Amniotic epithelial cell (primary cell): Measurements from ENCODE around the gene LRRC46.

Source experiments
- DNase-seq: peaks from one replicate; pipeline ENCODE4 v3.0.0-alpha.2; 2010; ENCODE audit warnings: low read depth

The LRRC46 gene

GRCh38 chr17:47808830-47809480 lies 22.5 kb upstream of the LRRC46 start:
- no peak for DNase-seq

GRCh38 chr17:47810200-47810821 lies 21.2 kb upstream of the LRRC46 start:
- peak; percentile 86 for DNase-seq

DNA sequence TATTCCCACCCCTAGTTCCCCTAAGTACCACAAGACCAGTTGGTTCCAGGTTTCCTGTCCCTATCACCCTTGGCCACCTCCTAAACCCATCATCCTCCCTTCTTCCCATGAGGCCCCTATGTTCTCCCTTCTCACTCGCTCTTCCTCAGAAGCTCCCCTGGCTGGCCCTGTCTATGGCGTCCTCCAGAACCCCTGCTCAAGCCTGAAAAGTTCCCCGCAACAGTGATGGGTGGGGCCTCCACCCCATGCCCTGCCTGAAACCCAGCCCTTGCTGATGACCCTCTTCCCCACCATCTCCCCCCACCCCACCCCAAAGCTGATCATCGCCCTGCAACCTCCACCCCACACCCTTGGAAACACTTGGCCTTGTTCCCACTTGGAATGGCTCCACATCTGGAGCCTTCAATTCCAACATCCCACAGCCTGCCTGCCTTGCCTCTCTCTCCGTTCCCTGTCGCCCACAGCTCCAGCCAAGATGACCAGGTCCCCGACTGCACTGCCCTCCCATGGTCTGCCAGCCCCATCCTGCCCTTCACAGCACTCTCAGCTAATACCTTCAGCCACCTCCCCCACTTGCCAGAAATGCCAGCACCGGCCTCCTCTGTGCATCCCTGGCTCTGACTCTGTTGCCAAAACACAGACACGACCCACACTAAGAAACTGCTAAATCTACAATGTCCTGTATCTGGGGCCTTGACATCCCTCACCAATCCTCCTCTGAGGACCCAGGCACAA lies 20.4 kb upstream of the LRRC46 start:
- DNase-seq, result no peak

- DNase-seq, result no peak
These were observed 19.8 kb upstream of the LRRC46 start for GRCh38 chr17:47811709-47812108.

DNA sequence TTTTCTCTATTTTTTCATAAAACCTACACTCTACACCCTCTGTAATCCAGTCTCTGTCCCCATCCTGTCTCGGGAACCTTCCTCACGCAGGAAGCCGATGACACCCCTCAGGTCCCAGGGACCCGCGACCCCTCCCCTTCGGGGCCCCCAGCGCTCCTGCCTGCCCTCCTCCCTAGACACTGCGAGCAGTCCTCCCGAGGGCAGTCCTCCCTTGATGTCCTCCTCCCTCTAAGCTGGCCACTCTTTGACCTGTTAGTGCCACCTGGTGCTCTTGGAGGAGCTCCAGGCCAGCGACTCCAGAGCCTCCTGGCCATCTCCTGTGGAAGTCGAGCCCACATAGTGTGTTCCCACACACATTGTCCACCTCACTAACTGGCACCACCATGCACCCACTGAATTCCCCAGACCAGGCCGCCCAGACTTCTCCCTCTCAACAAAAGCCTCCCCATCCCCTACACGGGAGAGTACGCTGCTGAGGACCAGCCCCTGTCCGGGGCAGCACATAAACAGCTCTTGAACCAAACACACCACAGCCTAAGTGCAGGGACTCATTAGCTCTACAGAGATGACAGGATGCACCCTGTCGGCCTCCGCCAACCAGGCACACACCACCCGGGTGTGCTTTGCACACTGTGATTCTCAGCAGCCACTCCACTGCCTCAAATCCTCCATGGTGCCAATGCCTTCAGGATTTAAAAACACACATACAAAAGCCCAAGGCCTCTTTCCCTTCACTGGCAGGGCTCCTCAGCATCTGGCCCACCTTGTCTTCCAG lies 19.1 kb upstream of the LRRC46 start:
- no peak for DNase-seq

DNA sequence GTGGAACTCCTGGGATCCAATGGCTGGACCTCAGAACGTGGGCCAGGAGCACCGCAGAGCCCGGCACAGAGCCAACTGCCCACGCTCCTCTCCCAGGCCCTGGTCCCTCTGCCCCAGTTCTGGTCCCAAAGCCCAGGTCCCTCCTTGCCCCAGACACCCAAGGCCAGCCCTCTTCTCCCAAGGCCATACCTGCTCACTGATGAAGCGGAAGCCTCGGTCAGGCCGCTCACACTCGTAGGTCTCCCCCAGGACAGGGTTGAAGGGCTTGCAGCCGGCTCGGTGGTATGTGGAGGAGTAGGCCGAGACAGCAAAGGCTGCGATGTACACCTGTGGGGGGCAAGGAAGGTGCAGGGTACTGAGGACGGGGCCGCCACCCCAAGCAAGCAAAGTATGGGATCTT lies 18.4 kb upstream of the LRRC46 start:
- DNase-seq, result no peak

DNA sequence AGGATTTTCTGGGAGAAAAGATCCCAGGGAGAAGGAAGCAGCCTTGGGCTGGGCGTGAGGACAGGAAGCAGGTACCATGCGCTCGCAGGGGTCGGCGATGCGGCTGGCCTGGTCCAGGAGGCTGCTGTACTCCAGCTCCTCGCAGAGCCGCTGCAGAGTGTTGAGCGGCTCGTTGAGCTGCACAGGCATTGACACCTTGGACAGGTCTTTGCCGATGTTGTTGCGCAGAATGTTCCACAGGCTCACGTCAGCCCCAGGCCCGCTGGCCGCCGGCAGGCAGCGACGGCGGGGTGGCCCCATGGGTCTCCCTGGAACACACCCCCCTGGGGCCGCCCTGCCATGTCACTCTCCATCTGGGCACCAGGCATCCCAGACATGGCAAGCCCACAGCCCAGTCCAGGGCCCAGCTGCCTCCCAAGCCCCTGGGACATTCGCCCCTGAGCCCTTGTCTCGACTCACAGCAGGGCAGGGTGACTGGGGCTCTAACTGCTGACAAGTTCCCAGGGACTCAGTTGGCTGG lies 17.9 kb upstream of the LRRC46 start:
- DNase-seq, result no peak

- DNase-seq, result no peak
These were observed 16.2 kb upstream of the LRRC46 start for GRCh38 chr17:47815106-47815918.

DNA sequence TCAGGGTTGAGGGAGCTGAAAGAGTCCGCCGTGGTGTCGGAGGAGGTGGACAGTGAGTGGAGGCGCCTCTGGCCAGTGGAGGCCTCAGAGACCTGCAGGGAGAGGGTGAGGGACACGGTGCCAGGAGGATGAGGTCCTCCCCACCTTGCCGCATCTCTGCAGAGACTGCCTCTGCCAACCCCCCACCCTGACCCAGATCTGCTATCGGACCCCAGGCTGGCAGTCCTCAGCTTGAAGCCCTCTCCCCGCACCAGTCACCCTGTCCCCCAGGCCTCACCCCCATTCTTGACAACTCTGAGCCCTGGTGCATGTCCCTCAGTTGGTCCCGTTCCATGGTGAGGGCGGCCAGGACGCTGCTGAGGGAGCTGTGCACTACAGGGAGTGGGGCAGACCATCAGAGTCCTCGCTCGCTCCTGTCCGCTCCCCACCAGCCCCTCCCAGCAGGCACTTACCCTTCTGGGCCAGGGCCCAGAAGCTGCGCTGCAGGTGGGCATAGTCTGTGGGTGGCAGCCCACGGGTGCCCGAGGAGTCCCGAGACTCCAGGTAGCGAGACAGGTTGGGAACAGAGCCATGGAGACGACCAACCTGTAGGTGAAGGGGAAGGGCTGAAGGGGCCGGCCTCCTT lies 15.2 kb upstream of the LRRC46 start:
- DNase-seq, result no peak

- DNase-seq, result no peak
These were observed 14.5 kb upstream of the LRRC46 start for GRCh38 chr17:47816947-47817346.

DNA sequence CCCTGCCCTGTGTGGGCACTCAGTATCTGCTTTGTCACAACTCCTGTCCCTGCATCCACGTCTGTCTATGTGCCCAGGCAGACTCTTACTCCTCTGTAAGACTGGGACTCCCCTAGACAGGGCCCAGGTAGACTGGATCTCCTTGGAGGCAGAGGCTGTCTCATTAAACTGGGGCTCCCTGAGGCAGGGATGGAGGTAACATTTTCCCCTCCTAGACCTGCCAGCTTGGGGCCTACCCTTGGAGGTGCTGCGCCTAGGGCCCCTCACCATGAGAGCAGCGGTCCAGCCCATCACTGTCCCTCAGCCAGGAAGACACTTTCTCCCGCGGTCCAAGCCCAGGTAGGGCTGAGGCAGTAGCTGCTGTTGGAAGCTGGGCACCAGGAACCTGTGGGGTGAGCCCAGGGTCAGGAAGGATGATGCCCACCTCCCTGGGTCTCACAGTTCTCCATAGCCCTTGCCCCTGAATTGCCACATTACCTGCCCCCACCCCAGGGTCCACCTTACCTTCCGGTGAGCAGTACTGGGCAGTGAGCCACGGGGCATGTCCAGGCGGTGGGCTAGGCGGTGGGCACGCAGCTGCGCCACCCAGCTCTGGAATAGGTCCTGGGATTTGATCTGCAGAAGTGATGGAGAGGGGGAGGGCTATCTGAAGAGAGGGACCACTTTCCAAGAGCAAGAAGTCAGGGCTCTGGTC lies 13.3 kb upstream of the LRRC46 start:
- no peak for DNase-seq

DNA sequence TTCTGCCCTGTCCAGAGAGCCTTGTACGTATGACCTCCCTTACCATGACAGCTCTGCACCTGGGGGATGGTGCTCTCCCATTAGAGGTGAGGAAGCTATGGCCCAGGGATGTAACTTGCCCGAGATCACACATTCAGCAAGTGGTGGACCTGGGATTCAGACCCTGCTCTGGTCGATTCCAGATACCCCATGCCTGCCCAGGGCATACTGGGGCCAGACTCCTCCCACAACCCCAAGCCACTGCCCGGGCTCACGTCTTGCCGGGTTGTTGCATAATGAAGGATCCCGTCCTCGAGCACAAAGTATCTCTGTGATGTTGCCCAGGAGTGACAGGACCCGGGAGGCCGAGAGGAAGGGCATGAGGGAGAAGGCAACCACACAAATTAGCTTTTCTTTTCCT lies 12.0 kb upstream of the LRRC46 start:
- DNase-seq, result no peak

DNA sequence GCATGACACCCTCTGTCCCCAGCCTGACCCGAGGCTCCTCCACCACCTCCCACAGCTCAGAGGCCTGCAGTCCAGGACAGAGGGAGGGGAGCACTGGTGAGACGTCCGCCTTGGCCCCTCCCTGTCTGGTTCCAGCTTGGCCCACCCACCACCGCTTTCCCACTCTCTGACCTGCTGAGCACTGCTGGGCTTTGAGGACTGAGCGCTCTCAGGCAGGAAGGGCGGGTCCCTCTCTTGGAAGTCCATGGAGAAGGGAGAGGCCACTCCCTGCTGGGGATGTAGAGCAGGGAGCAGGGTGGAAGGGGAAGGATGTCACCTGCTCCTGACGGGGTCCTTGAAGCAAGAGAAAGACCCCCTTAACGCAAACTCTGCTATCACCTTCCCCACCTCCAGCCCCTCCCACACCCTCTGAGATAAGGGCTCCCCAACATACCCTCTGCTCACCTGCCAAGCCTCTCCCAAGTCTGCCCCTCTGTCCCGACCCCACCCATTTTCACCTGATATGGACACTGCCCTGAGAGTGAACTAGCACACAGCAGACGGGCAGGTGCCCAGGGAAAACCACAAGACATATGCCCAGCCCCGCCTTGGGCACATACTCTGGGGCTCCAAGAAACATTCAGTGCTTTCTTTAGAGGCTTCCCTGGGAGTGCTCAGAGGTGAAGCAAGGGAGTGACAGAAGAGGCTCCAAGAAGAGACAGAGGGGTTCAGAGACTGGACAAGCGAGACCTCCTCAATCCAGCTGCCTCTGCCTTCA lies 11.3 kb upstream of the LRRC46 start:
- DNase-seq, result no peak

GRCh38 chr17:47821031-47821423 lies 10.4 kb upstream of the LRRC46 start:
- no peak for DNase-seq

GRCh38 chr17:47821424-47822391 lies 9.8 kb upstream of the LRRC46 start, which contains the start of gene OSBPL7:
Gene OSBPL7 (minus strand): TSS chr17:47821794. CDS start chr17:47820278, 1,516 bp downstream.
- DNase-seq, result peak; percentile 71

DNA sequence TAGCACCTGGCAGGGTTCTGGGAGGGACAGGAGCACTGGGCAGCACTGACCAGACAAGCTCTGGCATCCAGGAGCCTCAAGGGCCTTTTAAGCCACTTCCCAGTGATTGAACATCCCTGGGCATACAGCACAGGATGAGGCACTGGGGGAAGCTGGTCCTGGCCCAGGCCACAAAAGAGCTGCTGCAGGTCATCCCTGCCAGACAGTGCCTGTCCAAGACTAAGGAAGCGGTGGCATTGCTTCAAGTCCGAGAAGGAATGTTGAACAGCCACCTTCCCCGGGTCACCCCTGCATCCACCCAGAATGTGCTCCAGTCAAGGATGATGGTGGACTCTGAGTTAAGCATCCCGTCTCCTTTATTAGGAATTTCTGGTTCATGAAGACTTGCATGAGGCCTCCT lies 8.7 kb upstream of the LRRC46 start:
- DNase-seq, result no peak

DNA sequence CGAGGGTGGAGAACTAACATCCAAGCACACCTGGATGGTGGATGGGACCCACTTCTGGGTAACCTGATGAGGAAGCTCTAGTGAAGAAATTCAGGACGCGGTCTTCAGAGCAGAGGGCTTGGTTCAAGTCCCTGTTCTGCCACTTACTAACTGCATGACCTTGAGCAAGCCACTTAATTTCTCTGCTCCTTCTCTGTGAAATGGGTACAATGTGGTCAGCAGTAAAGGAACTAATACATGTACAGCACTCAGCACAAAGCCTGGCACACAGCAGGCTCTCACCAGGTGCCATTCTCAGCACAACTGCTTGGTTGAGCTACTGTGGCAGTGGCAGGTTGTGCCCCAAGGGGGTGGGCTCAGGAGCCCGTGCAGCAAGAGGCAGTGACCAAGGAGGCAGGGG lies 8.0 kb upstream of the LRRC46 start:
- DNase-seq, result no peak

DNA sequence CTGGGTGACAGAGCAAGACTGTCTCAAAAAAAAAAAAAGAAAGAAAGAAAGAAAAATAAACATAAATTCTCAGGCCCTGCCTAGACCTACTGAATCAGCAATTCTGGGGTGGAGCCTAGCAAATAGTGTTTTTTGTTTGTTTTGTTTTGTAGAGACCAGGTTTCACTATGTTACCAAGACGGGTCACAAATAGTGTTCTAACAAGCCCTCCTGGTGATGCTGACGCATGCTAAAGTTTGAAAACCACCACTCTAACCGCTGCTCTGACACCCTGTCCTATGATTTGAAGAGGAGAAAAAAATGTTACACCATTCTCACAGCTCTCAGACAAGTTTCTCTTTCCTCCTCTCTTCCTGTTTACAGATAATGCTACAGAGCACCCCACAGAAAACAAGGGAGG lies 1.6 kb upstream of the LRRC46 start:
- DNase-seq, result no peak
